Measurements from ENCODE around the gene SNX27.
A peak's percentile ranks its signal among the peaks of the same experiment; 100 is the strongest.

Gene SNX27

GRCh38 chr1:151706464-151707415, 94.9 kb downstream of the SNX27 start:
- no peak for DNase-seq

- DNase-seq, result no peak
These were observed 95.8 kb downstream of the SNX27 start for GRCh38 chr1:151707541-151708065.

- DNase-seq, result no peak
These were observed 97.0 kb downstream of the SNX27 start for GRCh38 chr1:151708891-151709290.

GRCh38 chr1:151710187-151710840, 98.5 kb downstream of the SNX27 start:
- peak; percentile 44 to 48 for DNase-seq

GRCh38 chr1:151711044-151711800, 99.4 kb downstream of the SNX27 start:
- DNase-seq, result no peak

GRCh38 chr1:151711951-151712350, 100.1 kb downstream of the SNX27 start:
- no peak for DNase-seq

GRCh38 chr1:151713044-151713443, 101.2 kb downstream of the SNX27 start:
- no peak for DNase-seq

GRCh38 chr1:151713874-151714273, 102.0 kb downstream of the SNX27 start:
- no peak for DNase-seq

GRCh38 chr1:151714820-151715725, 103.2 kb downstream of the SNX27 start:
- DNase-seq, result no peak

- DNase-seq, result no peak
These were observed 104.0 kb downstream of the SNX27 start for GRCh38 chr1:151715726-151716404.

GRCh38 chr1:151716405-151716762, 104.5 kb downstream of the SNX27 start:
- no peak for DNase-seq

GRCh38 chr1:151716771-151717631, 105.2 kb downstream of the SNX27 start, which contains the start of gene CELF3:
Gene CELF3, minus strand, starts transcription at chr1:151716803. Its CDS starts 783 bp downstream, at chr1:151716020.
- DNase-seq, result no peak

GRCh38 chr1:151718011-151718431, 106.2 kb downstream of the SNX27 start:
- no peak for DNase-seq

- DNase-seq, result no peak
These were observed 106.8 kb downstream of the SNX27 start for GRCh38 chr1:151718666-151719065.

- DNase-seq, result no peak
These were observed 108.3 kb downstream of the SNX27 start for GRCh38 chr1:151720125-151720524.

- no peak for DNase-seq
These were observed 108.7 kb downstream of the SNX27 start for GRCh38 chr1:151720554-151720953.

GRCh38 chr1:151720974-151721787, 109.3 kb downstream of the SNX27 start, which contains the start of gene RIIAD1:
Gene RIIAD1, plus strand, starts transcription at chr1:151721522. Its CDS starts 15 bp downstream, at chr1:151721537.
- DNase-seq, result peak; percentile 19 to 22

GRCh38 chr1:151721788-151722510, 110.1 kb downstream of the SNX27 start:
- DNase-seq, result no peak

All from activated CD4-positive, alpha-beta T cell treated with anti-CD3 and anti-CD28 coated beads for 4 hours (primary cell).